Neuronal stem cell (in vitro differentiated cells): ENCODE data around the gene SYT1.

Experiments used
- DNase-seq: peaks from one replicate; pipeline ENCODE4 v3.0.0-alpha.2; 2013; ENCODE audit warnings: low spot score
- H2AFZ ChIP-seq: one replicate; pipeline ENCODE4 v1.6.1; 2013; ENCODE audit warnings: mild to moderate bottlenecking, low read length, inconsistent platforms
- H2AK5ac ChIP-seq: 2 replicates; pipeline ENCODE4 v1.6.1; 2013; ENCODE audit warnings: low read depth, mild to moderate bottlenecking, inconsistent platforms, low read length, moderate library complexity, mixed read lengths
- H2BK120ac ChIP-seq: 2 replicates; pipeline ENCODE4 v1.6.1; 2013; ENCODE audit warnings: low read depth, mild to moderate bottlenecking, inconsistent platforms, low read length, moderate library complexity, mixed read lengths
- H2BK12ac ChIP-seq: one replicate; pipeline ENCODE4 v1.6.1; 2013; ENCODE audit warnings: low read length, inconsistent platforms
- H2BK15ac ChIP-seq: 2 replicates; pipeline ENCODE4 v1.6.1; 2013; ENCODE audit warnings: mild to moderate bottlenecking, low read length, inconsistent platforms, mixed read lengths
- H2BK5ac ChIP-seq: one replicate; pipeline ENCODE4 v1.6.1; 2013; ENCODE audit warnings: inconsistent platforms, mild to moderate bottlenecking, low read length, moderate library complexity
- H3K14ac ChIP-seq: one replicate; pipeline ENCODE4 v1.6.1; 2013; ENCODE audit warnings: low read length, inconsistent platforms
- H3K18ac ChIP-seq: 2 replicates; pipeline ENCODE4 v1.6.1; 2013; ENCODE audit warnings: low read length, inconsistent platforms
- H3K23ac ChIP-seq: 2 replicates; pipeline ENCODE4 v1.6.1; 2013; ENCODE audit warnings: low read depth, mild to moderate bottlenecking, mixed read lengths, low read length, inconsistent platforms; ENCODE audit not compliant: poor library complexity
- H3K27ac ChIP-seq: replicated peaks from 3 replicates; pipeline ENCODE4 v1.5.1; 2013; ENCODE audit warnings: low read length, inconsistent platforms
- H3K27me3 ChIP-seq, 3 experiments: 2 replicates each; pipeline ENCODE4 v1.6.1; 2013; ENCODE audit warnings: low read length in 3 of 3, mild to moderate bottlenecking in 2 of 3, inconsistent platforms in 1 of 3, low read depth in 1 of 3, mixed read lengths in 1 of 3, moderate library complexity in 1 of 3; ENCODE audit not compliant: control insufficient read depth in 3 of 3, insufficient read depth in 3 of 3
- H3K36me3 ChIP-seq, 2 donors: replicated peaks in 1 of 2; 2 replicates each; pipeline ENCODE4 v1.6.1; 2013; ENCODE audit warnings: low read length in 2 of 2; ENCODE audit not compliant: control insufficient read depth in 2 of 2, insufficient read depth in 2 of 2
- H3K4ac ChIP-seq: 2 replicates; pipeline ENCODE4 v1.6.1; 2013; ENCODE audit warnings: inconsistent platforms, mild to moderate bottlenecking, low read length, moderate library complexity
- H3K4me1 ChIP-seq, 2 donors: 1 replicate in 1 of 2; 2 replicates in 1 of 2; pipeline ENCODE4 v1.6.1; 2013; ENCODE audit warnings: low read length in 2 of 2, low read depth in 1 of 2; ENCODE audit not compliant: control insufficient read depth in 2 of 2, insufficient read depth in 1 of 2
- H3K4me2 ChIP-seq: one replicate; pipeline ENCODE4 v1.6.1; 2013; ENCODE audit warnings: mild to moderate bottlenecking, low read length, inconsistent platforms; ENCODE audit not compliant: insufficient read depth, poor library complexity, severe bottlenecking
- H3K4me3 ChIP-seq, 2 donors: 2 replicates each; pipeline ENCODE4 v1.5.1; 2013; ENCODE audit warnings: low read length in 2 of 2, mild to moderate bottlenecking in 2 of 2, inconsistent platforms in 1 of 2, moderate library complexity in 1 of 2
- H3K79me1 ChIP-seq: one replicate; pipeline ENCODE4 v1.6.1; 2013; ENCODE audit warnings: low read depth, mild to moderate bottlenecking, inconsistent platforms, low read length, moderate library complexity
- H3K9ac ChIP-seq: one replicate; pipeline ENCODE4 v1.6.1; 2013; ENCODE audit warnings: mild to moderate bottlenecking, low read depth, low read length, inconsistent platforms; ENCODE audit not compliant: poor library complexity
- H3K9me3 ChIP-seq, 2 donors: replicated peaks in 1 of 2; 2 replicates each; pipeline versions ENCODE3 to v1.6.1; 2013; ENCODE audit warnings: low read length in 2 of 2, mild to moderate bottlenecking in 2 of 2, inconsistent platforms in 1 of 2, low read depth in 1 of 2, mixed read lengths in 1 of 2, moderate library complexity in 1 of 2; ENCODE audit not compliant: control insufficient read depth in 2 of 2, insufficient read depth in 1 of 2
- H4K8ac ChIP-seq: one replicate; pipeline ENCODE4 v1.6.1; 2013; ENCODE audit warnings: low read depth, mild to moderate bottlenecking, inconsistent platforms, low read length, moderate library complexity
- H4K91ac ChIP-seq: one replicate; pipeline ENCODE4 v1.6.1; 2013; ENCODE audit warnings: low read length, low read depth, mild to moderate bottlenecking, inconsistent platforms; ENCODE audit not compliant: poor library complexity
- WGBS, 2 donors: extraction: QIAGEN DNeasy Blood & Tissue Kit; methylation state at CpG; one replicate each; pipeline ENCODE4 v1.1.7; 2013; ENCODE audit warnings: missing lambda C conversion rate in 2 of 2, mixed read lengths in 1 of 2; ENCODE audit not compliant: insufficient read length in 2 of 2, insufficient replicate concordance in 1 of 2; ENCODE audit errors: extremely low coverage in 2 of 2; 5-methylcytosine and 5-hydroxymethylcytosine counted together

SYT1 gene

DNA sequence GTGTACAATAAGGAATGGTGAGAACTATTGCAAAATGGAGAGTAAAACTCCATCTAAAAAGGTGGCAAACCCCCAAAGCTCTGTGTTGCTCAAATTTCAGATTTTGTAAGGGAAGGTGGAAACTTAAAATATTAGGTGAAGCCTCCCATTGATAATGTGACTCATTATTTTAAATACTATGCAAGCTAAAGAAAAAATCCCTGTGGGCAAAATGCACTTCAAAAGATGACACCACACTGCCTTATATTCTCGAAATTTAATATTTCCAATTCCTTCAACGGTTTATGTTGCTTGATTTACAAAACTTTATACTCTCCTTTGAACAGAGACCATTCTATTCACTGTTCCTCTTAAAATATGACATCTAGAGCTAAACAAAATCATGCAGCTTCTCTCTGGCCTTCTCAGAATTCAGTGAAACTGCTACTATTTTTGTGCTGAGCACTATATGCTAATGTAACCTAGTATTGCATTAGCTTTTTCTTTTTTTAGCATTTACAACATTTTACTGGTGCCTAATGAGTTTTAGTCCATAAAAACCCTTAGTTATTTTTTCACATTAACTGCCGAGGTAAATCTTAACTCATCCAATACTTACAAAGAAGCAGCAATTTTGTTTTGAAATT, 297.7 kb downstream of the SYT1 start:
- H3K27me3 ChIP-seq = no peaks in the 10 kb centered on the region
- no peak overlapping the region for H3K23ac ChIP-seq
- peaks cover 4% of the 10 kb centered on the region for H3K79me1 ChIP-seq
- H4K8ac ChIP-seq = no peak overlapping the region
- no peak overlapping the region for H3K4me3 ChIP-seq
- no peak overlapping the region for H2BK12ac ChIP-seq
- H2AK5ac ChIP-seq = no peak overlapping the region
- WGBS, 2 donors = no CpG with 5 or more reads among the region's 3 CpGs
- no peak overlapping the region for H3K9ac ChIP-seq
- H3K27ac ChIP-seq = no peak overlapping the region
- H3K4me2 ChIP-seq = no peak overlapping the region
- H3K4me1 ChIP-seq = peaks cover 0 to 1% of the 10 kb centered on the region in 2 donors
- no peak overlapping the region for H2AFZ ChIP-seq
- H4K91ac ChIP-seq = no peak overlapping the region
- no peak for DNase-seq
- H2BK15ac ChIP-seq = no peak overlapping the region
- no peak overlapping the region for H3K4ac ChIP-seq
- H3K14ac ChIP-seq = no peak overlapping the region
- no peaks in the 10 kb centered on the region for H3K9me3 ChIP-seq
- no peak overlapping the region for H2BK5ac ChIP-seq
- H2BK120ac ChIP-seq = no peak overlapping the region
- H3K18ac ChIP-seq = no peak overlapping the region
- H3K36me3 ChIP-seq = no peaks in the 10 kb centered on the region

DNA sequence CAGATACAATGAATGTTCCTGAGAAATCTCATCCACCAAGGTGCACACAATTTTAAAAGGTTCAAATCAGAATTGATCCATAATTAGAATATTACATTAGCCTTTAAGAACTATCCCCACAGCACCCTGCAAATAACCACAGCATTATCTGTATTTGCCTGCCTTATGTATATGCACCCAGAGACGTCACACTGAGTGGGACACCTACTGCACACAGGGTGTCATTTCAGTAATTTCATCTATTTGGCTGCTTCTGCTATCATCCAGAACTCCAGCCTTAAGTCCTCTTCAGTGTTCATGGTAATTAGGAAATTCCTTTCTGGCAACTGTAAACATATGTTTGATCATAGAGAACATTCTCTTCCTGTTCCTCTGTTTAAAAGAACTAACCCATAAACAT, 298.4 kb downstream of the SYT1 start:
- H4K8ac ChIP-seq = no peak overlapping the region
- H3K4me3 ChIP-seq = no peak overlapping the region
- no peak overlapping the region for H3K9ac ChIP-seq
- no peaks in the 10 kb centered on the region for H3K9me3 ChIP-seq
- H3K23ac ChIP-seq = no peak overlapping the region
- H3K36me3 ChIP-seq = no peaks in the 10 kb centered on the region
- H2AFZ ChIP-seq = no peak overlapping the region
- no peak overlapping the region for H3K14ac ChIP-seq
- H3K27ac ChIP-seq = no peak overlapping the region
- H4K91ac ChIP-seq = no peak overlapping the region
- peaks cover 0 to 4% of the 10 kb centered on the region in 2 donors for H3K4me1 ChIP-seq
- H2BK120ac ChIP-seq = no peak overlapping the region
- no peak overlapping the region for H2BK12ac ChIP-seq
- no peak overlapping the region for H2BK15ac ChIP-seq
- H2AK5ac ChIP-seq = no peak overlapping the region
- DNase-seq = no peak
- no CpG with 5 or more reads among the region's 1 CpG for WGBS, 2 donors
- no peak overlapping the region for H2BK5ac ChIP-seq
- no peak overlapping the region for H3K18ac ChIP-seq
- peaks cover 5% of the 10 kb centered on the region for H3K79me1 ChIP-seq
- H3K27me3 ChIP-seq = no peaks in the 10 kb centered on the region
- no peak overlapping the region for H3K4ac ChIP-seq
- no peak overlapping the region for H3K4me2 ChIP-seq

DNA sequence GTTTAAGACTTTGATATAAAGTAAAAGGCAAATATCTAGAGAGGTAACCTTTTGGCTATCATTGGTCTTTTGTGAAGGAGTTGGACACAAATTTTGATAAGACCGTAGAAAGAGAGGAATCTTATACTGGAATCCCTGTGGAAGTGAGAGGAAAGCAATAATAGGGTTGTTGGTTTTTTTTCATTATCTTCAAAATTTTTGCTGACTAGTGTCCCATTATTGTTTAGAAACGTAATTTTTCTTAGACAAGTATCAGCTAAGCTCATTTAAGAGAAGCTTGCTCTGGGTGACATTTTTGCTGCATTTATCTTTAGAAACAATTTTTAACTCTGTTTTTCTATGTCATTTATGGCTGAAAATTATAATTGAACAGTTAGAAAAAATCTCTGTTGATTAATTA, 300.3 kb downstream of the SYT1 start:
- no CpG with 5 or more reads among the region's 2 CpGs for WGBS, 2 donors
- Histone ChIP-seq H2AFZ (no peak overlapping the region), H3K79me1 (peaks cover 2% of the 10 kb centered on the region)

DNA sequence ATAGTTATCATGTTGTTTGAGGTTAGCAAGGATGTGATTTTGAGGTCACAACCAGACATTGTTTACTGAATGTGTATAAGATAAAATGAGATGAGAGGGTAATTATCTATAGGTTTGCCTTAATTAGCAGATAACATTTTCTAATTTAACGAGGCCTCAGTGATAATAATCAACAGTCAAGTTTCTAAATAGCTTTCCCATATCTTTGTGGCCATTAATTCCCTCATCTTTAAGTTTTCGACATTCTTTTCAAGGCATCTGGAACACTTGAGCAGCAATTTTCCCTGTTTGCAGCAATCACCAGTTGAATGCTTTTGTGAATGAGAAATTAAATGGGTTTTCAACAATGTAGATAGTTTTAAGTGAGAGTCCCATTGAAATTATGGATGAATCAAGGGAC, 304.1 kb downstream of the SYT1 start:
- Histone ChIP-seq H3K27me3 (no peaks in the 10 kb centered on the region), H3K4me1 (peaks cover 0 to 2% of the 10 kb centered on the region in 2 donors), H3K18ac (no peak overlapping the region), H2BK12ac (no peak overlapping the region), H2AK5ac (no peak overlapping the region), H4K8ac (no peak overlapping the region), H3K23ac (no peak overlapping the region), H3K4ac (no peak overlapping the region), H2BK15ac (no peak overlapping the region), H3K9me3 (peaks cover 0 to 4% of the 10 kb centered on the region in 2 donors), H2BK120ac (no peak overlapping the region), H3K9ac (no peak overlapping the region), H2BK5ac (no peak overlapping the region), H3K4me3 (no peak overlapping the region), H3K36me3 (no peaks in the 10 kb centered on the region), H3K79me1 (peaks cover 2% of the 10 kb centered on the region), H4K91ac (no peak overlapping the region), H3K14ac (no peak overlapping the region), H3K27ac (no peak overlapping the region), H3K4me2 (no peak overlapping the region), H2AFZ (no peak overlapping the region)
- no peak for DNase-seq
- WGBS, 2 donors = no CpG with 5 or more reads among the region's 2 CpGs

More for the DNA sequence above, 300.3 kb downstream of the SYT1 start:
- Histone ChIP-seq H3K36me3 (no peaks in the 10 kb centered on the region), H3K4me1 (peaks cover 0 to 4% of the 10 kb centered on the region in 2 donors), H2BK15ac (no peak overlapping the region), H2AK5ac (no peak overlapping the region), H2BK12ac (no peak overlapping the region), H3K4ac (no peak overlapping the region), H3K18ac (no peak overlapping the region), H3K23ac (no peak overlapping the region), H4K91ac (no peak overlapping the region), H3K27ac (no peak overlapping the region), H3K27me3 (no peaks in the 10 kb centered on the region), H4K8ac (no peak overlapping the region), H2BK120ac (no peak overlapping the region), H3K4me3 (no peak overlapping the region), H3K4me2 (no peak overlapping the region), H3K9ac (no peak overlapping the region), H2BK5ac (no peak overlapping the region), H3K14ac (no peak overlapping the region), H3K9me3 (no peaks in the 10 kb centered on the region)
- DNase-seq = no peak
